HG02938 (cell line): ENCODE results near the gene RHOF.

Experiments used
- ATAC-seq: cut with Tn5 transposase; IDR thresholded peaks from one replicate; pipeline ENCODE4 v1.9.1; 2021; ENCODE audit warnings: mild to moderate bottlenecking, moderate library complexity; ENCODE audit not compliant: unreplicated experiment

Gene RHOF

GRCh38 chr12:121793440-121793837 lies at the start of gene RHOF:
Gene RHOF (minus strand): TSS chr12:121793688. CDS start chr12:121793633, 55 bp downstream.
- peak; percentile 9 for ATAC-seq

DNA sequence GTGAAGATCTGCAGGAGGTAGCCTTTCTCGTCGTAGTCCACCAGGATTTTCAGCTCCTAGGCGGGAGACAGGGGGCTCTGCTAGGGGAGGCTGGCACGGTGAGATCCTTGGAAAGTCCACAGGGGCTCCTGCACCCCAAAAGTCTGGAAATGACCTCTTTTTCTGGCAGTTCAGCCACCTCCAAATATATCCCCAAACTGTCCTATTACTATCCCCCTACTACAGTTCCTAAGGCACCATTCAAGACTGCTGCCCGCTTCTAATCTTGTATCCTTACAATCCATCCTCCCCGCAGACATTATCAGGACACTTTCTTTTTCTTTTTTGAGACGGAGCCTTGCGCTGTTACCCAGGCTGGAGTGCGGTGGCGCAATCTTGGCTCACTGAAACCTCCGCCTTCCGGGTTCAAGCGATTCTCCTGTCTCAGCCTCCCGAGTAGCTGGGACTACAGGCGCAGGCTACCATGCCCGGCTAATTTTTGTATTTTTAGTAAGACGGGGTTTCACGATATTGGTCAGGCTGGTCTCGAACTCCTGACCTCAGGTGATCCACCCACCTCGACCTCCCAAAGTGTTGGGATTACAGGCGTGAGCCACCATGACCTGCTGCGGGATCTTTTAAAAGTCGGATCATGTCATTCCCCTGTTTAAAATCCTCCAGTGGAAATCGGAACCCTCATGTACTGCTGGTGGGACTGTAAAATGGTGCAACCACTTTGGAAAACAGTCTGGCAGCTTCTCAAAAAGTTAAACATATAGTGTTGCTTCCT lies 46.7 kb upstream of the RHOF start:
- no peak for ATAC-seq

GRCh38 chr12:121839106-121839992 lies 45.9 kb upstream of the RHOF start:
- ATAC-seq = peak; percentile 95

- no peak for ATAC-seq
Observed at GRCh38 chr12:121838126-121838525, 44.6 kb upstream of the RHOF start.

GRCh38 chr12:121837680-121838079 lies 44.2 kb upstream of the RHOF start:
- ATAC-seq = no peak

DNA sequence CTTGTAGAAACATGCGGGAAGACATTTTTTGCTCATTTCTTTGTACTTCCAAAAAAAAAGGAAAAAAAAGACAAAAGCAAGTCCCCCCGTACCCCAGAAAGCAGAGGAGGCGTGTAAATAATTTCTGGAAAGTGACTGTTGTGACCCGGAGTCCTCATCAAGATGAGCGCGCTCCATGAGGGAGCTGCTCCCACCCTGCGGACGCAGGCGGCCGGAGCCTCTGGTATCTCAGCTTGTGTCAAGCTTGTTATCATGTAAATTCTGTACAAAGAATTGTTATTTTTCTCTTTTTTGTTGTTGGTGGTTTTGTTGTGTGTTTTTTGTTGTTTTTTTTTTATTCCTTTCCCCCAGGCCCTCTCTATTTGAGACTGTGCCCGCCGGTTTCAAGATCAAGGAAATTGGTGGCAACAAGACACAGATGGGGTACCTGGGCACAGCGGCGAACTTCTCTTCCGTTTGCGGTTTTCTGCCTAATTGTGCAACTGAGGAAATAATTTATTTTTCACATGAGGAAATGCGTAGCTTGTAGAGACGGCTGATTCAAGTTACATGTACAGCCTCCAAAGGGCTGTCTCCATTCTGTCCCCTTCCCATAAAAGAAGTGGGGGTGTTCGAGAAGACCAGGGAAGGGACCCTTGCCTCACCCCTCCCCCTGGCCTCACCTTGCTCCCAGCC lies 38.2 kb upstream of the RHOF start:
- ATAC-seq = no peak

DNA sequence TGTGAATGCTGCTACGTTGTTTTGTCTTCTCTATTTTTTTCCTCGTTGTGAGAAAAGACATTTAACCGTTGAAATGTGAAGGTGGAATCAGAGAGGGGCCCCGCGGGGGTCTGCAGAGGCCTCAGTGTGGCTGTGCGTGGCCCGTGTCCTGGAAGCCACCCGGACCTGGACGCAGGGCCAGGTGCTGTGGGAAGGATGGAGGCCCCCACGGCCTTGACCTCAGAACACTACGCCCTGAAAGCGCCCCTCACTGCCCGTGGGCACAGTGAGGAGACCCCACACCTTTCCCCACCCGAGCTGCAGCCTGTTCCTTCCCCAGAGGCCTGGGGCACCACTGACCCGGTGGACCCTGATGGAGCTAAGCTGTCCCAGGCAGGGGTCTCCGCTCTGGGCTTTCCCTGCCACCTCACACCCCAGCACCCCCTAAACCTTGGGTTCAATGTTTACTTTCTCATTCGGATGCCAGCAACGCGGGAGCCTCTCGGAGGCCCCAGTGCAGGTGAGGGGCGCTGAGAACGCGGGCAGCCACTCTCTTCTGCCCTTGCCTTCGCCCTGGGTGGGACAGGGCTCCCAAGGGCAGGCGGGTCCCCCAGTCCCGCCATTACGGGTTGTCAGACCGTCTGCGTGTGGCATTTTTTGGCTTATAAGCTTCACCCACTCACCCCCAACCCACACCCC lies 37.2 kb upstream of the RHOF start:
- no peak for ATAC-seq

GRCh38 chr12:121830134-121830533 lies 36.6 kb upstream of the RHOF start:
- ATAC-seq = no peak

GRCh38 chr12:121829250-121829918 lies 35.9 kb upstream of the RHOF start:
- no peak for ATAC-seq

DNA sequence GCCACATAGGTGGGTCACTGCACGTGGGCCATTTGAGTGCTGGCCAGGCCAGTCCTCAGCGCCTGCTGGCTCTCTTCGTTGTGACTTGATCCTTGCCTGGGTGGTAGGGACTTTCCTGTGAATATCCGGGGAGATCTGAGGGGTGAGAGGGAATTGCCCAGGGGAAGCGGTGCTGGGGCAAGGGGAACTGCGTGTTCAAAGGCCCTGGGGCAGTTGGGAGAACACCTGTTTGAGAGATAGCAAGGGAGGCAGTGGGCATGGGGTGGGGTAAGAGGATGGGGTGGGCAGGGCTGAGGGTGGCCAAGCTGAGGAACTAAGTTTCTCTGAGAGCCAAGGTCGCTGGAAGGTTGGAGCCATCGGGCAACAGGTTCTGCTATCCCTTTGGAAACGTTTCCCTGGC lies 35.3 kb upstream of the RHOF start:
- no peak for ATAC-seq

DNA sequence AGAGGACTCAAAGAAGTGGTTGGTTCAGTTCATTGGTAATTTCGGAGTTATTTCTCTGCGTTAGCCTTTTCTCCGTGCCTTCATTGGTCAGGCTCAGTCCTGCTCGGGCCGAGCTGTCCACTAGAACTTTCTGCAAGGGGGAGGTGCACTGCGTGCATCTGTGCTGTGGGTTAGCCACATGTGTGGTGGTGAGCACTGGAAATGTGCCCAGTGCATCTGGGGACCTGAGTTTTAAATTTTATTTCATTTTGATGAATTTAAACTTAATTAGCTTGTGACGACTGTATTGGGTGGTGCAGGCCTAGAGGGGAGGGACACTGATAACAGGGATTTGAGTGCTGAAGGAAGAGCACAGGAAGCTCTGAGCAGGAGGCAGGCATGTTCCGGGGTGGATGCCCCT lies 34.8 kb upstream of the RHOF start:
- ATAC-seq = no peak

GRCh38 chr12:121827351-121828099 lies 34.0 kb upstream of the RHOF start:
- ATAC-seq = no peak

- no peak for ATAC-seq
Observed at GRCh38 chr12:121826318-121827150, 33.0 kb upstream of the RHOF start.

DNA sequence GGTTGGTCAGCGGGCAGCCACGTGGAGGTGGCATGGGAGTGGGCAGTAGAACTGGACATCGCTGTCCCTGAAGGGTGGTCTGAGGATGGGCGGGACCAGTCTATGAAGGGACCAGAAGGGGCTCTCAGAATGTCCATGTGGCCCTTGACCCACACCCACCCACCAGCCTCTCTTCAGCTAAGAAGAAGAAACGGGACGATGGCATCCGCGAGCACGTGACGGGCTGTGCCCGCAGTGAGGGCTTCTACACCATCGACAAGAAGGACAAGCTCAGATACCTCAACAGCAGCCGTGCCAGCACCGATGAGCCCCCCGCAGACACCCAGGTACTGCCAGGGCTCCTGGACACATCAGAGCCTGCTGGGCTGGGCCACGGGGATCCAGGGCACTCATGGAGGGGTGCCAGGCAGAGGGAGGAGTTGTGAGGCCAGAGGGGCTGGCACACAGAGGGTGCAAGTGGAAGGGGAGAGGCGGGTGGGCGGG lies 31.6 kb upstream of the RHOF start:
- no peak for ATAC-seq

DNA sequence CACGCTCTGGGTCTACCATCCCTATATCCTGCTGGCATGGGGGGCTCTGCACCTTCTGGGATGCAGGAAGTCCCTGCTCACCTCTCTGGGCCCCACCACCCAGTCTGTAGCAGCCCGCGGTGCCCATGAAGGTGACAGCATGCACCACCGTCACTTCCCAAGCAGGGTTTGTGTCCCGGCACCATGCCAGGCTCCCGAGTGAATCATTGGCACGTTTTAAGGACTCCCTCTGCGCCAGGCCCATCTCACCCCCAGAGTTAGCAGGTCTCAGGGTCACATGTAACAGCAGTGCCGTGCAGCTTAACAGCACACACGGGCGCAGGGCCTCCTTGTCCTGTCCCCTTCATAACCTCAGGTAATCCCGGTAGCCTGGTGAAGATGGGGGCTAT lies 30.2 kb upstream of the RHOF start:
- no peak for ATAC-seq

DNA sequence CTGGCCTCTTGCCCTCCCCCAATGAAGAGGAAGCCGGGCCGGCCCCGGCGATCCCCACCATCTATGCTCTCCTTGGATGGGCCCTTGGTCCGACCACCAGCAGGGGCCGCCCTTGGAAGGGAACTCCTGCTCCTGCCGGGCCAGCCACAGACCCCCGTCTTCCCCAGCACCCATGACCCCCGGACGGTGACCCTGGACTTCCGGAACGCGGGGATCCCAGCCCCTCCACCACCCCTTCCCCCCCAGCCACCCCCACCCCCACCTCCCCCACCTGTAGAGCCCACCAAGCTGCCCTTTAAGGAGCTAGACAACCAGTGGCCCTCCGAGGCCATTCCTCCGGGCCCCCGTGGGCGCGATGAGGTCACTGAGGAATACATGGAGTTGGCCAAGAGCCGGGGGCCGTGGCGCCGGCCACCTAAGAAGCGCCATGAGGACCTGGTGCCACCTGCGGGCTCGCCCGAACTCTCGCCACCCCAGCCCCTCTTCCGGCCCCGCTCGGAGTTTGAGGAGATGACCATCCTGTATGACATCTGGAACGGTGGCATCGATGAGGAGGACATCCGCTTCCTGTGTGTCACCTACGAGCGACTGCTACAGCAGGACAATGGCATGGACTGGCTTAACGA lies 29.7 kb upstream of the RHOF start:
- ATAC-seq = no peak

- ATAC-seq = no peak
Observed at GRCh38 chr12:121822393-121823100, 29.1 kb upstream of the RHOF start.

DNA sequence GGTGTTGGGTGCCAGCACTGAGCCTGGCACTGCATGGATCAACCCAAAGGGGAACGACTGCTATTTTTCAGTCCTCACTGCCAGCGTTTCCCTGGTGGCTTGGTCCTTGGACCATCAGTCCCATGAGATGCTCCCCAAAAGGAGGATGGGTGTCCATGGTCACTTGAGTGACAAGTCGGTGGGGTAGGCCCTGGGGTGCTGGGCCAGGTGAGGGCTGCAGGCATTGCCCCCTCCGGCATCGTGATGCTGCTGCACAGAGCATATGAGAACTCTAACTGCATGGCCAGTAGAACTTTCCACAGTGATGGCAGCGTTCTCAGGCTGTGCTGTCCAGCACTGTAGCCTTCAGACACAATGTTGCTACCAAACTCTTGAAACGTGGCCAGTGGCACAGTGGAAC lies 26.6 kb upstream of the RHOF start:
- no peak for ATAC-seq
